ENCODE measurements around the gene SLC25A51.

Gene SLC25A51, protein sequence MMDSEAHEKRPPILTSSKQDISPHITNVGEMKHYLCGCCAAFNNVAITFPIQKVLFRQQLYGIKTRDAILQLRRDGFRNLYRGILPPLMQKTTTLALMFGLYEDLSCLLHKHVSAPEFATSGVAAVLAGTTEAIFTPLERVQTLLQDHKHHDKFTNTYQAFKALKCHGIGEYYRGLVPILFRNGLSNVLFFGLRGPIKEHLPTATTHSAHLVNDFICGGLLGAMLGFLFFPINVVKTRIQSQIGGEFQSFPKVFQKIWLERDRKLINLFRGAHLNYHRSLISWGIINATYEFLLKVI

DNA sequence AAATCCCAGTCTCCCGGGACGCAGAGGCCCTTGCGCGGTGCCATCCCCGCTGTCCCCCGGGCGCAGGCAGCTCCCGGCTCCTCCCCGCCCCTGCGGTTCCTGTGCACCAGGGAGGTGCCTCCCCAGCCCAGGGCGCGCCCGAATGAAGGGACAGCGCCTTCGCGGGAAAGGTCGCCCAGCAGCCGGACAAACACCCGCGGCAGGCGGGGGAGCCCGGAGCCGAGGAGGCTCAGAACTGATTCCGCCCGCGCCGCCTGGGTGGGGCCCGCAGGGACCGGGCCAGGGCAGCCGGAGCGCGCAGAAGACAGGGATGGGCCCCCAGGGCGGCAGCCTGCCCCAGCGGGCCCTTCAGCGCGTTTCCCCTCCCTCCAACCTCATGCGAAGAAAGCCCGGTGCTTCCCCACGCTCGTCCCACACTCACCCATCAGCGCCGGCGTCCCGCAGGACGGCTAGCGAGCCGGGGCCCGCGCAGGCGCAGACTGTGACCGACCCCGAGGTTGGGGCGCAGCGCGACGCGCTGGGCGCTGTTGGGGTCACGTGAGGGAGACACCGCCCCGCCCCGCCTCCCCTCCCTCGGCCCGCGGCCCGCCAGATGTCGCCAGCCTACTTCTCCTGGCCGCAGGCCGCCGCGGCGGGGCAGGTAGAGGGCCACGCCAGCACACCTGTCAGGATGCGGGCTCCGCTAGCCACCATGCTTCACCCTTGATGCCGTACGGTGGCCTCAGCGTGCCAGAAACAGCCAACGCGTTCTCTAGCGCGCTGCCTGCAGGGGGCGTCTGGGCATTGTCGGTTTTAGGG, at the start of gene SLC25A51:
SLC25A51 (minus strand) TSS at position 481 of the 798 bp plus-strand sequence. CDS start 15,577 bp downstream, outside the sequence.
- peak; percentile 97 for DNase-seq (ENCODE audit: low spot score)

DNA sequence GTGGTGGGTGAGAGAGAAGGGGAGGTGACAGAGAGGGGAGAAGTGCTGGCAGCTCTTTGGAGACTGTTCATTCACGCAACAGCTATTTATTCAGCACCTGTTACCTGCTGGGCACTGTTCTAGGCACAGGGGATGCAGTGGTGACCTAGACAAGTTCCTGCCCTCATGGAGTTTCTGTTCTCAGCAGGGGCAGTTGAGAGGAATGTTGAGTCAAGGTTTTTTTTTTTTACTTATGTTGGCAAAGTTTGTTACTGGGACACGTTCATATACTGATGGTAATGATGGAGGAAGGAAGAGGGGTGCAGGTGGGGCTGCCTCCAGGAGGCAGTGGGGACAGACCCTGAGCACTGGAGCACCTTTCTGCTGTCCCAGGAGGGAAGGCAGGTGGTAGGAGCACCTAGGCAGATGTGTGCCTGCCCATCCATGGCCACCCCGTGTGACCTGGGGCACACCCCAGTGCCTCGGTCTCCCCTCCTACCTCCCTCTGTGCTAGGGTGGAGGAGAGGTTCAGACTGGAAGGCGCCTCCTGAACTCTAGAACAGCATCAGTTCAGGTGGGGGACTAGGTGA, 49.4 kb upstream of the SLC25A51 start:
- no peak for DNase-seq (ENCODE audit: low spot score)

DNA sequence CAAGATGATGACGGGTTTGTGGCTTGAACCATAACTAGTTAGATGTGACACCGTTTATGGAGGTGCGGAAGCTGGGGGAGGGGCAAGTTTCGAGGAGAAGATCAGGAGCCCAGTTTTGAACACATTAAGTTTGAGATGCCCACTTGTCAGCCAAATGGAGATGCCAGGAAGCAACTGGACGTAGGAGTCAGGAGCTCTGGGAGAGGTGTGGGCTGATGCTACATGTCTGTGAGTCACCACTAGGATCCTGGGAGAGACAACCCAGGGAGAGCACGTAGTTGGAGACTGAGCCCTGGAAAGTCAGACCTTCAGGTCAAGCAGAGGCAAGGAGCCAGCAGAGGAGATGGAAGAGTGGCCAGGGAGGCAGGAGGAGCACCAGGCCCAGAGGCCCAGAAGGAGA, 48.8 kb upstream of the SLC25A51 start:
- DNase-seq (ENCODE audit: low spot score) = no peak

DNA sequence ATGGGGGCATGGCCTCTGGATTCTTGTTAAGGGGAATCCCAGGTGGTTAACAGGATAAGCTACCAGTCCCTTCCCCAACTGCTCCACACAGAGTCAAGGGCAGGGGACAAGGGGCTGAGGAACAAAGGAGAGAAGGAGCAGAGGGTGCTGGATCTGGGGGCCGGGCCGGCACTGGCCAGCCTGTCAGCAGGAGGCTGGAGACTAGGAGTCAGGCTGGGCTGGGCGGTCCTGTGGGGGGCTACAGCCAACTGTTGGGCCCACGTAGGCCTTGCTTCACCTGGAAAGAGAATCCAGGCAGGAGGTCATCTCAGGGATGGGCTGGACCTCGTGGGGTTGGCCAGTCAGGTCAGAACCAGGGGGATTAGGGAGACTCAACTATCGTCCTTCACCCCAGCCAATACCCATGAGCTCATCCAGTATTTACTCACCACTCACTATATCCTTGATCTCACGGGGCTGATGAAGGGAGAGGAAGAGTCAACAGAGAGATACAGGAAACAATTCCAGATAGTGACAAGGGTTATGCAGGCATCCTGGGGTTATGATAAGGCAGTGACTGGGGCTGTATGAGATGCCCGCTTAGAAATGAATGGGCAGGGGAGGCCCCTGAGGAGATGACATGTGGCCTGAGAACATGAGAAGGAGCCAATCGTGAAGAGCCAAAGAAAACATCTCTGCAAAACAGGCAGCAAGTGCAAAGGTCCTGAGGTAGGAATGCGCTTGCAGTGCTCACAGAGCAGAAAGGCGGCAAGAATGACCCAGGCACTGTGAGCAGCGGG, 47.9 kb upstream of the SLC25A51 start:
- DNase-seq (ENCODE audit: low spot score) = no peak

DNA sequence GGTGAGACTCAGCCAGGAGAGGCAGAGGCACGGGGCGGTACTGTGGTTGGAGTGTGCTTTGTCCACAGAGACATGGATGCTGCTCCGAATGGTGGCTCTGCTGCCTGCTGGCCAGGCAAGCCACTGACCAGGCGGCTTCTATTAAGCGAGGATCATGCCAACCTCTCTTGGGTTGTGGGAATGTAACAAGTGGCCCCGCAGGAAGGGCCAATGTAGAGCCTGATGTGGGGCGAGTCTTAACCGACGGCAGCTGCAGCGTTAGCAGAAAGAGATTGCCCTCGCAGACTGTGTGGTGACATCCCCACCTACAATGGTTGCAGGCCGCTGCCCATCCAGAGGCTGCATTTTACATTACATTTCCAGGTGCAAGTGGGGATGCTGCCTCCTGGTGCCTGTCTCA, 46.6 kb upstream of the SLC25A51 start:
- no peak for DNase-seq (ENCODE audit: low spot score)

DNA sequence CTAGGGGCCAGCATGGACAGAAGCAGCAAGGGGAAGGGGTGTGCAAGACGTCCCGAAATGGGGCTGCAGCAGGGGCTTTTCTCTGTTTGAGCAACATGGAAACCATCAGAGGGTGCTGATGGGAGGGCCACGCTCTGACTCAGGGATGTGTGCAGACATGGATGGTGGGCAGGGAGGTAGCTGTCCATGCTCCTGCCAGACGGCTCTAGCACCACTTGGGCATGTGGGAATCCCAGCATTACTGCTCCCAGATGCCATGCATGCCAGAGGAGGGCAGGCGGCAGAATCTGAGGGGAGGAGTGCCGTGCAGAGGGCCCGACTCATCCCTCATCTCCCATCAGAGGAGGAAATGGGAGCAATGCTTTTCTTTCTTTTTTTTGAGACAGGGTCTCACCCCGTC, 45.6 kb upstream of the SLC25A51 start:
- DNase-seq (ENCODE audit: low spot score) = no peak

DNA sequence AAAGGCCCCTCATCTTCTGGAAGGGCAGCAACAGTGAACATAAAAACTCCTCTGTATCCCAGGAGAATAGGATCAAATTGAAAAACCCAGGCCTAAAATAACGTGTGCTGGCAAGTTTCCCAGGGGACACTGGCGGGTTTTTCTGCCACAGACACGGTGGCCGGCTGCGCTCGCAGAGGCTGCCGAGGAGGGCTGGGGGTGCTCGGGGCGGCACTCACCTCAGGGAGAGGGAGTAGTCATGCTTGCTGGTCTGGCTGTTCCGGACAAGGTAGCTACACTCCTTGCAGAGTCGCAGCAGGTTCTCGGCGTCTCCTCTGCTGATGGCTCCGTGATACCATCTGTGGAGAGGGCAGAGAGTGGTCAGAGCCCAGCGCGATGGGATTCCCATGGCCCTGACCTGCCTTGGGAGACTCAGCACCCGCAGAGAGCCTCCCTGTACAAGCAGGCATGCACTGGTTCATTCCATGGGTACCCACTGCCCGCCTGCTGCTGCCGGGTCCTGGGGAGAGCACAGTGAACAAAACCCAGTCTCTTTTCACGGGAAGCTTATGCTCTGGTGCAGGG, 44.6 kb upstream of the SLC25A51 start:
- no peak for DNase-seq (ENCODE audit: low spot score)

GRCh38 chr9:37947977-37948376, 44.0 kb upstream of the SLC25A51 start:
- DNase-seq (ENCODE audit: low spot score) = no peak

- no peak for DNase-seq (ENCODE audit: low spot score)
These were observed 43.5 kb upstream of the SLC25A51 start for GRCh38 chr9:37947471-37947870.

DNA sequence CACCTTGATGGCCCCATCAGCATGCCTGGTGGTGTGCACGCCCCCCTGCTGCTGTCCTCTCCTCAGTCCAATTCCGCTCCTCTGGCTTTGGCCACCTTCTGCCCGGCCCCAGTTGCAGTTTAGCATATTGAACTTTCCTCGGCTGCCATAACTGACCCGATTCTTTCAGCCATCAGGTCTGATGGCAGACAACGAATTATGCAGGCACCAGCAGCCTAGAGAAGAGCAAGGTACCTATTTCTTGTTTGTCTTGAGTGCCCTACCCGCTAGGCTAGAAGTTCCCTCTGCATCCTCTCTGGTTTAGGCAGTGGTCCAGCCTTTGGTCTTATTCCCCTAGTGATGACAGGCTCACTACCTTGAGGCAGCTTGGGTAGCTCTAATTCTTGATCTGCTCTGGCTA, 43.0 kb upstream of the SLC25A51 start:
- no peak for DNase-seq (ENCODE audit: low spot score)

- no peak for DNase-seq (ENCODE audit: low spot score)
These were observed 42.1 kb upstream of the SLC25A51 start for GRCh38 chr9:37946041-37946440.

DNA sequence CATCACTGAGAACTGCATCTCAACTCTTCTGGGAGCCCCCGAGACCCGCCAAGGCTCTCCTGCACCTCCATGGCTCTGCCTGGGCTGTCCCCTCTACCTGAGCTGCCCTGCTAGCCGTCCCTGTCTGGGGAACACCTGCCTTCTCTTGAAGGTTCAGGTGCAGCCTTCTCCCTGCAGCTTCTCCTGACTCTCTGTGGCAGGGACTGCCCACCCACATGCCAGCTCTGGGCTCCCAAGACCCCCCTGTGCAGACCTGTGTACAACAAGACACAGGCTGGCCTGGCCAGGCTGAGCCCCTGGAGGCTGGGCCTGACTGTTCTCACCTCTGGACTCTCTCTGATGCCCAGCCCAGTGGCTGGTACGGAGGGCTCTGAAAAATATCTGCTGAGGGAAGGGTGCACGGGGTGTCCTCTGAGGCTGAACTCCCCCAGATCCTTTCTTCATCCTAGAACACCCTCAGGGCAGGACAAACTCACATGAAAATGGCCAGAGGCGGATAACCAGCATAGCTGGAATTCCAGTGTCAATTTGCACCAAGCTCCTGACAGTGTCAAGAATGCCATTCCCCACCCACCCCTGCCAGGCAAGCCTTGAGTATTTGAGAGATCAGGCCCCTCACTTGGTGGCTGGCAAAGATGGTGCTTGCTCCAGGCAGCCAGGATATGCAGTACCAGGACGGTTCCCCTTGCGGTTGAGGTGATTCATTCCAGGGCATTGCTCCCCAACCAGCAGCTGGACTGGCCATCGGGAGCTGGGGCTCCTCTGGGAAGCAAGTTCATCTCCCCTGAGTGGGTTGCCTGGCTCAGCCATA, 40.9 kb upstream of the SLC25A51 start:
- DNase-seq (ENCODE audit: low spot score) = no peak

- DNase-seq (ENCODE audit: low spot score) = no peak
These were observed 40.3 kb upstream of the SLC25A51 start for GRCh38 chr9:37944266-37944650.

DNA sequence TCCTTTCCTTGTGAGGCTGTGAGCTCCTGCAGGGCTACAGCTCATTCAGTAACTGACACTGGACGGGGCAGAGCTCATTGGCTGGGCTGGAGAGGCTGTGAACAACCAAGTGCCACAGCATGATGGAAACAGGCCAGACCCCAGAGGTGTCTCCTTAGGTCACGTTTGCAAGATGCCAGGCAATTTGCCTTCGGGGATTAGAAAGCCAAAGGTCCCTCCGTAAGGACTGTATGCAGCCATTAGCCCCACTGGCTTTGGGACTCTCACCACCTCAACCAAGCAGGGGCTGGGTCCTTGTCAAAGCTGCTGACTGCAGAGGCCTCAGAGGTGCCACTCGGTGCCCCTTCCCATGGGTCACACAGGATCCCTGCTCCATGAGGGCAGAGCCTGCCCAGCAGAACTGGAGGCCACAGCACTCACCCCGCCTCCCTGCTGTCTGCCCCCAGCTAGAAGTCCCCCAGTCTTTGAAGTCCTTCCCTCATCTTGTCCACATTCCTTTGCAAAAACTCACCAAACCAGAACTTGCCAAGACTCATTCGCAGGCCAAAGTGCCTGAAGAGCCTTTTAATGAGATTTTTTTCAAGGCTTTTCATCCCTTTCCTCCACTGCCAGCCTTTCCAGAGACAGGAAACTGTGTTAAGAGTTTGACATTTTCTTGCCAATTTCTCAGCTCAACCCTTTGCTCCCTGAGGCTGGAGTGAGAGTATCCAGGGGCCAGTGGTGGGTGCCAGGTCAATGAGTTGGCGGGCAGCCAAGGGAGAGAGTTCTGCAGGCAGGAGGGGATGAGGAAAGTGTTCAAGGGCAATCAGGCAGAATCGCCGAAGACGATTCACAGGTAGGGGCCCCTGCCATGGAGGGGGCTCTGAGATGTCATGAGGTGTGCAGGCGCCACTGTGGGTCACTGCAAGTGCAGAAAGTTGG, 39.7 kb upstream of the SLC25A51 start:
- DNase-seq (ENCODE audit: low spot score) = no peak

- no peak for DNase-seq (ENCODE audit: low spot score)
These were observed 38.9 kb upstream of the SLC25A51 start for GRCh38 chr9:37942621-37943344.

GRCh38 chr9:37941253-37941652, 37.3 kb upstream of the SLC25A51 start:
- no peak for DNase-seq (ENCODE audit: low spot score)

DNA sequence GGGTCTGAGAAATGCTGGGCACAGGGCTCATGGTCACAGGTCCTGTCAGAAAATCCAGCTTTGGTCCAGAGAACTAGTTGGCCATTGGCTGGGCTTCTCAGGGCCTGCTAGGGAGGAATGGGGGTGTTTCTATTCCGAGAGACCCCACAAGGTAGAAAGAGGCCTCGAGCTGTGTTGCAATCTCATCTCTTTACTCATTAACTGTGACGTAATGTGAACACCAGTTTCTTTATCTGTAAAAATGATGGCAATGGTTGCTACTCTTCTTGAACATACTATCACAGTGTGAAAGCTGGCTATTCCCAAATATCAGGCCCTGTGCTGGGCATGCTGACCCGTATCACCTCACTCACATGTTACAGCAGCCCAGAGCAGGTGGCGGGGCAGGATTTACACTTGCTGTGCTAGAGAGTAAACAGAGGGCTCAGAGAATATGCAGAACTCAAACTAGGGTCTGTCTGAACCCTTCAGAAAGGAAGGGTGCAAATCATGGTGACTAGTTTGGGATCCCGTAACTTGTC, 35.7 kb upstream of the SLC25A51 start:
- DNase-seq (ENCODE audit: low spot score) = no peak

GRCh38 chr9:37938121-37938891, 34.4 kb upstream of the SLC25A51 start:
- no peak for DNase-seq (ENCODE audit: low spot score)

Measured in ecto neural progenitor cell (in vitro differentiated cells).